Neural progenitor cell (in vitro differentiated cells): ENCODE measurements around the gene SERGEF.

Experiments
- CTCF ChIP-seq: fragments of 200-600 bp; sonication (generic); IDR thresholded peaks from 2 replicates; pipeline ENCODE4 v1.5.1; 2017; ENCODE audit warnings: antibody characterized with exemption, mild to moderate bottlenecking
- EZH2 ChIP-seq: fragments of 200-600 bp; sonication (generic); IDR thresholded peaks from 2 replicates; pipeline ENCODE4 v1.6.1; 2017; ENCODE audit warnings: antibody characterized with exemption, mild to moderate bottlenecking, moderate library complexity

- TF ChIP-seq CTCF (no peak), EZH2 (no peak)
Measured at GRCh38 chr11:17748761-17749721, 263.8 kb downstream of the SERGEF start.
